GM12878 (cell line): ENCODE results near the gene GALP. TPM values are rescaled to one million over a fixed set of nuclear protein-coding genes. Genes with fewer than 3 reads are reported as not detected.
"Not testable (repeated sequence)": the region's sequence is repeated elsewhere in the genome, so short reads cannot be mapped to it uniquely, and the experiment has no call there.

ENCODE experiments used
- ATAC-seq: fragments of 200-7000 bp; cut with Tn5 transposase; 3 replicates; pipeline ENCODE4 v1.9.1; 2020; ENCODE audit warnings: mild to moderate bottlenecking, moderate library complexity
- BruUV-seq: library from RNA; stranded (reverse); fragments of 400-500 nt; replicated peaks from 2 replicates; lab custom pipeline; 2021; lab: Mats Ljungman, UMichigan
- CTCF ChIA-PET: fragments of 300-600 bp; sonication (Branson Sonifier 250); formaldehyde crosslinking; extraction: SDS; loops from one replicate; lab custom pipeline; 2021; ENCODE audit warnings: inconsistent platforms; lab: Yijun Ruan, JAX
- POLR2A ChIA-PET: fragments of 350-600 bp; formaldehyde crosslinking; extraction: SDS; loops from one replicate; lab custom pipeline; 2021; ENCODE audit warnings: inconsistent platforms; lab: Charles Lee
- RAD21 ChIA-PET: fragments of 300-600 bp; sonication (Branson Sonifier 250); formaldehyde crosslinking; loops from one replicate; lab custom pipeline; 2023; ENCODE audit warnings: antibody characterized with exemption; ENCODE audit not compliant: unreplicated experiment; lab: Charles Lee
- SMC1A ChIA-PET: fragments of 300-600 bp; sonication (Branson Sonifier 250); formaldehyde crosslinking; loops from one replicate; lab custom pipeline; 2023; ENCODE audit not compliant: unreplicated experiment, uncharacterized antibody; lab: Charles Lee
- DNase-seq: peaks from one replicate; pipeline ENCODE4 v3.0.0-alpha.2; 2011; ENCODE audit warnings: low read depth, low spot score
- FAIRE-seq: peaks from 3 replicates; lab custom pipeline; 2011; peaks lifted over from hg19 to GRCh38; lab: Jason Lieb, UNC
- H2AFZ ChIP-seq: 2 replicates; pipeline ENCODE4 v1.6.0; 2011; ENCODE audit warnings: low read depth, low read length, control low read depth; ENCODE audit not compliant: control insufficient read depth
- H3K27ac ChIP-seq: 2 replicates; pipeline ENCODE4 v1.5.1; 2011; ENCODE audit warnings: control low read depth; ENCODE audit not compliant: control insufficient read depth, insufficient read depth
- H3K27me3 ChIP-seq, 2 experiments: replicated peaks in 1 of 2; 2 replicates each; pipeline versions ENCODE4 v1.6.0 to v1.6.1; 2011; ENCODE audit warnings: low read length in 1 of 2; ENCODE audit not compliant: control insufficient read depth in 2 of 2, insufficient read depth in 2 of 2
- H3K36me3 ChIP-seq, 2 experiments: 2 replicates each; pipeline ENCODE4 v1.5.1; 2011; ENCODE audit warnings: low read length in 1 of 2; ENCODE audit not compliant: control insufficient read depth in 2 of 2, insufficient read depth in 2 of 2
- H3K4me1 ChIP-seq: 2 replicates; pipeline ENCODE4 v1.6.1; 2011; ENCODE audit warnings: mild to moderate bottlenecking, low read length, moderate library complexity, mixed read lengths; ENCODE audit not compliant: control insufficient read depth, insufficient read depth
- H3K4me2 ChIP-seq: 2 replicates; pipeline ENCODE4 v1.6.0; 2011; ENCODE audit warnings: control low read depth; ENCODE audit not compliant: control insufficient read depth, insufficient read depth
- H3K4me3 ChIP-seq: fragments of 200-600 bp; sonication (generic); 2 replicates; pipeline ENCODE4 v1.5.1; 2016
- H3K79me2 ChIP-seq: 2 replicates; pipeline ENCODE4 v1.6.0; 2011; ENCODE audit warnings: low read length; ENCODE audit not compliant: control insufficient read depth, insufficient read depth
- H3K9ac ChIP-seq: 2 replicates; pipeline ENCODE4 v1.8.0; 2011; ENCODE audit warnings: low read length, control low read depth, mixed read lengths; ENCODE audit not compliant: control insufficient read depth, insufficient read depth
- H3K9me3 ChIP-seq: replicated peaks from 3 replicates; pipeline ENCODE4 v1.5.1; 2011; ENCODE audit warnings: mild to moderate bottlenecking, low read length; ENCODE audit not compliant: control insufficient read depth, insufficient read depth
- H4K20me1 ChIP-seq: 2 replicates; pipeline ENCODE4 v1.6.0; 2011; ENCODE audit not compliant: control insufficient read depth, insufficient read depth
- BACH1 ChIP-seq: fragments of 450-650 bp; IDR thresholded peaks from 2 replicates; pipeline ENCODE4 v1.6.1; 2017; ENCODE audit warnings: mild to moderate bottlenecking, borderline replicate concordance
- IRF4 ChIP-seq: IDR thresholded peaks from 2 replicates; pipeline ENCODE4 v1.6.1; 2011; ENCODE audit warnings: low read depth, low read length
- KDM1A ChIP-seq: fragments of 200-600 bp; sonication (generic); IDR thresholded peaks from 2 replicates; pipeline ENCODE4 v1.6.1; 2016; ENCODE audit warnings: borderline replicate concordance
- MYB ChIP-seq: fragments of 150-350 bp; IDR thresholded peaks from 2 replicates; pipeline ENCODE4 v1.6.1; 2014; ENCODE audit warnings: mild to moderate bottlenecking, low read depth, low read length, borderline replicate concordance
- RCOR1 ChIP-seq: conservative IDR thresholded peaks from 2 replicates; pipeline ENCODE4 v1.6.1; 2012; ENCODE audit warnings: low read depth, low read length, improper control_type of control experiment
- SMAD5 ChIP-seq: IDR thresholded peaks from 2 replicates; pipeline ENCODE4 v1.6.1; 2016; ENCODE audit warnings: antibody characterized with exemption, low read depth
- SMC3 ChIP-seq: IDR thresholded peaks from 2 replicates; pipeline ENCODE4 v1.6.1; 2011; ENCODE audit warnings: low read length, improper control_type of control experiment, borderline replicate concordance
- SREBF1 ChIP-seq: IDR thresholded peaks from 2 replicates; pipeline ENCODE4 v1.6.1; 2012; ENCODE audit warnings: mild to moderate bottlenecking, low read length
- YBX1 ChIP-seq: fragments of 450-650 bp; IDR thresholded peaks from 2 replicates; pipeline ENCODE4 v1.6.1; 2016; ENCODE audit warnings: antibody characterized with exemption
- WGBS: methylation state at CpG from one replicate; pipeline ENCODE4 v1.1.6; 2016; ENCODE audit warnings: low lambda C conversion rate; ENCODE audit not compliant: insufficient replicate concordance, insufficient coverage; ENCODE audit errors: missing lambda C conversion rate; 5-methylcytosine and 5-hydroxymethylcytosine counted together
- in situ Hi-C: fragments of 300-500 bp; cut with MboI; formaldehyde crosslinking; loops from 9 replicates; pipeline ENCODE4 v1.14.3; 2018; ENCODE audit warnings: mixed read lengths
- intact Hi-C: fragments of 100-400 bp; cut with micrococcal nuclease; formaldehyde crosslinking; loops from one replicate; pipeline ENCODE4 v1.14.2; 2022; ENCODE audit not compliant: unreplicated experiment
- polyA plus RNA-seq, 11 experiments: library from polyadenylated mRNA; depleted of rRNA in 4 of 11; unstranded in 6 of 11; stranded (reverse) in 5 of 11; fragments of >200 nt; fragmentation: Nextera tagmentation in 4 of 11; fragmentation: Illumina TruSeq in 1 of 11; extraction: Ambion mirVana in 4 of 11; extraction: Trizol in 1 of 11; gene quantifications; 1 replicate in 1 of 11; 2 replicates in 10 of 11; pipeline versions ENCODE4 v1.2.1 to v1.2.3, GENCODE V29; 2011 to 2016; ENCODE audit warnings: inconsistent platforms in 2 of 11, missing spikeins in 2 of 11, low read depth in 1 of 11
- total RNA-seq, 4 experiments: library from RNA; depleted of rRNA in 3 of 4; stranded (reverse); fragments of >200 nt in 3 of 4; fragmentation: Illumina TruSeq in 1 of 4; extraction: Trizol in 1 of 4; gene quantifications; 2 replicates each; pipeline versions ENCODE4 v1.2.1 to v1.2.3, GENCODE V29; 2013 to 2021
- TF ChIP-seq, protein P1 (sequence below): fragments of 150-350 bp; IDR thresholded peaks from 2 replicates; pipeline ENCODE4 v1.6.1; 2014; ENCODE audit warnings: mild to moderate bottlenecking, low read depth, low read length
- TF ChIP-seq, protein P2 (sequence below): IDR thresholded peaks from 2 replicates; pipeline ENCODE4 v1.6.1; 2011; ENCODE audit warnings: low read depth, low read length, improper control_type of control experiment, borderline replicate concordance
- TF ChIP-seq, protein P3 (sequence below): IDR thresholded peaks from 2 replicates; pipeline ENCODE4 v1.6.1; 2011; ENCODE audit warnings: borderline replicate concordance, low read depth, mild to moderate bottlenecking, moderate library complexity, mixed read lengths, low read length; ENCODE audit not compliant: insufficient read depth; ENCODE audit errors: extremely low read length

The GALP gene
- total and polyA plus RNA-seq, 10 of the 15 experiments (the other 5 are each of a cell fraction or from before 2014, with no cell fraction given): not detected

DNA sequence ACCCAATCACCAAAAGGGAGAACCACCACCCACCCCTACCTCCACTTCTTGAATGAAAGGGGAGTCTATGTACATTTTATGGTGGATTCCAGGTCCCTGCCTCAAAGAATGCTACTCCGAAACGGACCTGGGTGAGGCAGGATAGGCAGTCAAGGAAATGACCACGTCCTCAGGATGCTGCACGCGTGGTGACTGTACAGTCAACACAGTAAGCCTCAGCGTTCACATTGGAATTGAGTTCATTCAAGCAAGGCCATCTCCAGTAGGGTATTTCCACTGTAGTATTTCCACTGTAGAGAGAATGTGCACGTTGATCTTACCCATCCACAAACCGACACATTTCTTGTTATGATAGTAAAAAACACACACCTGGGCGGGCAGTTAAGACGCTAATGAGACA is 43.2 kb downstream of the GALP start:
- TF ChIP-seq BACH1 (no peak), MYB (no peak), SREBF1 (no peak), SMAD5 (no peak), SMC3 (no peak), RCOR1 (no peak), KDM1A (no peak), YBX1 (no peak), IRF4 (no peak)
- TF ChIP-seq, protein P1, sequence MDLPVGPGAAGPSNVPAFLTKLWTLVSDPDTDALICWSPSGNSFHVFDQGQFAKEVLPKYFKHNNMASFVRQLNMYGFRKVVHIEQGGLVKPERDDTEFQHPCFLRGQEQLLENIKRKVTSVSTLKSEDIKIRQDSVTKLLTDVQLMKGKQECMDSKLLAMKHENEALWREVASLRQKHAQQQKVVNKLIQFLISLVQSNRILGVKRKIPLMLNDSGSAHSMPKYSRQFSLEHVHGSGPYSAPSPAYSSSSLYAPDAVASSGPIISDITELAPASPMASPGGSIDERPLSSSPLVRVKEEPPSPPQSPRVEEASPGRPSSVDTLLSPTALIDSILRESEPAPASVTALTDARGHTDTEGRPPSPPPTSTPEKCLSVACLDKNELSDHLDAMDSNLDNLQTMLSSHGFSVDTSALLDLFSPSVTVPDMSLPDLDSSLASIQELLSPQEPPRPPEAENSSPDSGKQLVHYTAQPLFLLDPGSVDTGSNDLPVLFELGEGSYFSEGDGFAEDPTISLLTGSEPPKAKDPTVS: no peak
- TF ChIP-seq, protein P2, sequence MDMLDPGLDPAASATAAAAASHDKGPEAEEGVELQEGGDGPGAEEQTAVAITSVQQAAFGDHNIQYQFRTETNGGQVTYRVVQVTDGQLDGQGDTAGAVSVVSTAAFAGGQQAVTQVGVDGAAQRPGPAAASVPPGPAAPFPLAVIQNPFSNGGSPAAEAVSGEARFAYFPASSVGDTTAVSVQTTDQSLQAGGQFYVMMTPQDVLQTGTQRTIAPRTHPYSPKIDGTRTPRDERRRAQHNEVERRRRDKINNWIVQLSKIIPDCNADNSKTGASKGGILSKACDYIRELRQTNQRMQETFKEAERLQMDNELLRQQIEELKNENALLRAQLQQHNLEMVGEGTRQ: no peak
- TF ChIP-seq, protein P3, sequence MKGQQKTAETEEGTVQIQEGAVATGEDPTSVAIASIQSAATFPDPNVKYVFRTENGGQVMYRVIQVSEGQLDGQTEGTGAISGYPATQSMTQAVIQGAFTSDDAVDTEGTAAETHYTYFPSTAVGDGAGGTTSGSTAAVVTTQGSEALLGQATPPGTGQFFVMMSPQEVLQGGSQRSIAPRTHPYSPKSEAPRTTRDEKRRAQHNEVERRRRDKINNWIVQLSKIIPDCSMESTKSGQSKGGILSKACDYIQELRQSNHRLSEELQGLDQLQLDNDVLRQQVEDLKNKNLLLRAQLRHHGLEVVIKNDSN: no peak
- ChIA-PET POLR2A (no interaction called here), RAD21 (no interaction called here), SMC1A (no interaction called here), CTCF (interaction anchor here (1.2 kb wide), 1 partner anchor 34 kb away, joined by 3 read pairs; no protein-coding TSS in a partner anchor)
- FAIRE-seq (no peak), DNase-seq (no peak), ATAC-seq (no peak)
- no peak overlapping the region for H3K4me2 ChIP-seq
- no peak overlapping the region for H3K9ac ChIP-seq
- WGBS: 47% methylated on average over 10 of the region's 10 CpGs
- H3K9me3 ChIP-seq: no peaks in the 10 kb centered on the region
- no TSS peak for BruUV-seq
- intact Hi-C loops: no loop called here
- no peak overlapping the region for H3K4me3 ChIP-seq
- no peaks in the 10 kb centered on the region for H3K79me2 ChIP-seq
- in situ Hi-C loops: no loop called here
- no peak overlapping the region for H2AFZ ChIP-seq
- no peaks in the 10 kb centered on the region for H3K27me3 ChIP-seq
- no peaks in the 10 kb centered on the region; a peak in 1 of 4 replicates for H3K36me3 ChIP-seq
- H3K27ac ChIP-seq: no peak overlapping the region
- H3K4me1 ChIP-seq: no peaks in the 10 kb centered on the region
- no peaks in the 10 kb centered on the region for H4K20me1 ChIP-seq

DNA sequence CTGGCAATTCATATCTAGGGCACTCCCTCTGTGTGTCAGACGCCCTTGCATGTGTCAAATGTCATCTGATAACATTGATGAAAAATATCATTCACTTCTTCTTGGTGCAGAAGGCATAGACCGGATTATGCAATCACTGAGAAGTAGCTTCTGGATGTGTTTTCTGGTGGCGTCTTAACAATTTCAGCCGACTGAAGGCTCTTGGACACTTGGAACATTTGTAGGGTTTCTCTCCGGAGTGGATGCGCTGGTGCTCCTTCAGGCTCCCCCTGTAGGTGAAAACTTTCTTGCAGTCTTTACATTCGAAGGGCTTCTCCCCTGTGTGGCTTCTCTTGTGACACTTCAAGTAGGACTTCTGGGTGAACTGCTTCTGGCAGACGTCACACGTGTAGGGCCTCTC is 45.6 kb downstream of the GALP start:
- RAD21 ChIA-PET, H3K4me2 ChIP-seq, H3K9ac ChIP-seq, H3K27me3 ChIP-seq, H3K4me1 ChIP-seq, H3K36me3 ChIP-seq, H2AFZ ChIP-seq, SMC1A ChIA-PET, BruUV-seq, CTCF ChIA-PET, H4K20me1 ChIP-seq, POLR2A ChIA-PET, intact Hi-C loops, ATAC-seq, DNase-seq, H3K79me2 ChIP-seq, H3K27ac ChIP-seq, FAIRE-seq, in situ Hi-C loops, H3K4me3 ChIP-seq, H3K9me3 ChIP-seq: not testable (repeated sequence)
- 71% methylated on average over 9 of the region's 9 CpGs for WGBS
